Neural crest cell (in vitro differentiated cells): ENCODE measurements around the gene TMEM72. TPM values are rescaled to one million over a fixed set of nuclear protein-coding genes. Genes with fewer than 3 reads are reported as not detected.

Experiments used
- DNase-seq: peaks from one replicate; pipeline ENCODE4 v3.0.0; 2021; ENCODE audit warnings: low read depth, mixed read lengths, low spot score
- H3K27ac Mint-ChIP-seq: one replicate; pipeline ENCODE4 v1.8.0; 2021; ENCODE audit warnings: mild to moderate bottlenecking, mixed read lengths; ENCODE audit not compliant: unreplicated experiment
- H3K27me3 Mint-ChIP-seq: 2 replicates; pipeline ENCODE4 v1.8.0; 2021; ENCODE audit warnings: low read depth, mild to moderate bottlenecking, mixed read lengths
- H3K36me3 Mint-ChIP-seq: 2 replicates; pipeline ENCODE4 v1.8.0; 2021; ENCODE audit warnings: low read depth, mild to moderate bottlenecking, mixed read lengths
- H3K4me1 Mint-ChIP-seq: 2 replicates; pipeline ENCODE4 v1.8.0; 2021; ENCODE audit warnings: mixed read lengths
- H3K4me3 Mint-ChIP-seq: one replicate; pipeline ENCODE4 v1.8.0; 2021; ENCODE audit warnings: mild to moderate bottlenecking, mixed read lengths
- H3K9me3 Mint-ChIP-seq: 2 replicates; pipeline ENCODE4 v1.8.0; 2021; ENCODE audit warnings: mixed read lengths
- CTCF ChIP-seq: fragments of 200-600 bp; sonication (generic); conservative IDR thresholded peaks from 2 replicates; pipeline ENCODE4 v1.5.0; 2021; ENCODE audit warnings: antibody characterized with exemption, mild to moderate bottlenecking
- total RNA-seq: library from RNA; stranded (reverse); gene quantifications from 2 replicates; pipeline ENCODE4 v1.2.1, GENCODE V29; 2021

Gene TMEM72
- total RNA-seq, 1 donor from 2014 or later = not detected

DNA sequence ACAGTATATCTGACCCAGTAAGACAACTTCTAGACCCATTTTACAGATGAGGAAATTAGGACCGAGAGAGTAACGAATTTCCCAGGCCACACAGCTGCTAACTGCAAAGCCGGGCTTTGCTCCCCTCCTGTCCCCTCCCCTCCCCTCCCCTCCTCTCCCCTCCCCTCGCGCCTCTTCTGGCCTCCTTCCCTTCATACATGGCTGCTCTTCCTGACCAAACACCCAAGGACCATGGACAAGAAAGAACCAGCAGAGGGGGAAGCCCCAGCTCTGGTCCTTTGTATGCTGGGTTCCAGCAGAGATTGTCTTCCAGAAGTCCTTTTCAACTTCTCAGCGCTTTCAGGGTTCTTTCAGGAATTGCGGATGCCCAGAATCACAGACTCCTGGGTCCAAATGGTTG lies 3.6 kb upstream of the TMEM72 start:
- H3K9me3 Mint-ChIP-seq = no peaks in the 10 kb centered on the region
- H3K4me1 Mint-ChIP-seq = peaks cover 39% of the 10 kb centered on the region
- no peak for DNase-seq
- no peak overlapping the region for H3K4me3 Mint-ChIP-seq
- no peak for TF ChIP-seq CTCF
- H3K27me3 Mint-ChIP-seq = no peaks in the 10 kb centered on the region
- no peak overlapping the region for H3K27ac Mint-ChIP-seq
- no peaks in the 10 kb centered on the region for H3K36me3 Mint-ChIP-seq

DNA sequence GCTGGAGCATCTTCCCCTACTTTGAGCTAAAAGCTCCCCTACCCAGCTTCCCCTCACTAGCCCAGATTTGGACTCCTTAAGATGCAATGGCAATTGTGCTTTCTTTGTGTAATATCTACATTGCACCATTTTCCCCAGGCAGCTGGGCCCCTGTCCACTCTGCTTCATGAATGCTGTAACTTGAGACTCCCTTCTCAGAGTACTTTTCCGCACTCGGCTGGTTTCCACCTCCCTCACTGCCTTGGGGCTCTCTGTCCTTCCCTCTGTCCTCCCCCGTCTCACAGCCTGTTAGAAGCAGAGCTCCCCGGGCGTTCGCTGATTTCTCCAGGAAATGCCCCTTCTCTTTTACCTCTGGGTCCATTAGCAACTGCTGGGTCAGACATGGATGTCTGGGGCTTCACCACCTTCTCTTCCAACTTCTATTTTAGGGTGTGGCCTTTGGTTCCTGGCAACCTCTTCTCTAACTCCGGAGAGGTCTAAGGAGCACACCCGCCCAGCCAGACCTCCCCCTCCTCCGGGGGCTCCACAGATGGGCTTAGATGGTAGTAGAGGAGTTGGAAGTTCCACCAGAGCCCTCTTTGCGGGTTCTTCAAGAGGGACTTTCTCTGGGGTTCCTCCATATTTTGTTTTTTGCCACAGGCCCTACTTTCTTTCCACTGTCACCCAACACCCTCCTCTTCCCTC lies 2.9 kb upstream of the TMEM72 start:
- H3K9me3 Mint-ChIP-seq = no peaks in the 10 kb centered on the region
- H3K36me3 Mint-ChIP-seq = no peaks in the 10 kb centered on the region
- TF ChIP-seq CTCF = no peak
- no peaks in the 10 kb centered on the region for H3K27me3 Mint-ChIP-seq
- peak overlapping the region; percentile 86 for H3K27ac Mint-ChIP-seq
- H3K4me1 Mint-ChIP-seq = peaks cover 35% of the 10 kb centered on the region
- peak overlapping the region; percentile 31 for H3K4me3 Mint-ChIP-seq
- DNase-seq = no peak

DNA sequence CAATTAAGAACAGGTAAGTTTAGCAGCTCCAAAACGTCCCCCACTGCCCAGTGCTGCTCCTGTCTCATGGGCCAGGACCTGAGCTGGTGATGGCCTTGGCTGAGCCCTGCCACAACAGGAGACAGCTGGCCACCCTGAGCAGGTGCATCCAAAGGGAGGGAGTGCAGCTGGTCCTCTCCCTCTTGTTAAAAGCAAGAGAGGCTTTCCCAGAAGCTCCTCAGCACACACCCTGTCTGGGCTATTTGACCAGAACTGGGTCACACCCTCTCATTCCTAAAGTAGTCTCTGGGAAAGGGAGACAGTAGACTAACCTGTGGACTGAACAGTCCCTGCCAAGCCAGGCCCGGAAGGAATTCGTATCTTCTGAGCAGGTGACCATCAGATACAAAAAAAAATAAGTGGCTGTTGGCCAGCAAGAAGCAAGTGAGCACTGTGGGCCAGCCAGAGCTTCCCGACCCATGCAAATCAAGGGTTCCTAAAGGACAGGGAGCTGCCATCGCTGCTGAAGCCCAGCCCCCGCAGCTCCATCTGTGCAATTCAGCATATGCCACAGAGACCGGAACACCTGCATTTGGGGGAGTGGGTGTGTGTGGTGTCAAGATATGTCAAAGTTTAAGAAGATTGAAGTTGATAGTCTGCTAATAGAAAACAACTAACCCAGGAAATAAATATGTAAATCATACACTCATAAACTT lies 2.1 kb upstream of the TMEM72 start:
- DNase-seq = no peak
- no peaks in the 10 kb centered on the region for H3K27me3 Mint-ChIP-seq
- H3K4me3 Mint-ChIP-seq = no peak overlapping the region
- H3K9me3 Mint-ChIP-seq = no peaks in the 10 kb centered on the region
- no peak overlapping the region for H3K27ac Mint-ChIP-seq
- H3K4me1 Mint-ChIP-seq = peaks cover 35% of the 10 kb centered on the region
- no peak for TF ChIP-seq CTCF
- no peaks in the 10 kb centered on the region for H3K36me3 Mint-ChIP-seq

GRCh38 chr10:44909910-44910309 lies 1.2 kb upstream of the TMEM72 start:
- peaks cover 35% of the 10 kb centered on the region for H3K4me1 Mint-ChIP-seq
- TF ChIP-seq CTCF = no peak
- no peak overlapping the region for H3K4me3 Mint-ChIP-seq
- no peak overlapping the region for H3K27ac Mint-ChIP-seq
- H3K36me3 Mint-ChIP-seq = no peaks in the 10 kb centered on the region
- H3K9me3 Mint-ChIP-seq = no peaks in the 10 kb centered on the region
- H3K27me3 Mint-ChIP-seq = no peaks in the 10 kb centered on the region
- DNase-seq = no peak

DNA sequence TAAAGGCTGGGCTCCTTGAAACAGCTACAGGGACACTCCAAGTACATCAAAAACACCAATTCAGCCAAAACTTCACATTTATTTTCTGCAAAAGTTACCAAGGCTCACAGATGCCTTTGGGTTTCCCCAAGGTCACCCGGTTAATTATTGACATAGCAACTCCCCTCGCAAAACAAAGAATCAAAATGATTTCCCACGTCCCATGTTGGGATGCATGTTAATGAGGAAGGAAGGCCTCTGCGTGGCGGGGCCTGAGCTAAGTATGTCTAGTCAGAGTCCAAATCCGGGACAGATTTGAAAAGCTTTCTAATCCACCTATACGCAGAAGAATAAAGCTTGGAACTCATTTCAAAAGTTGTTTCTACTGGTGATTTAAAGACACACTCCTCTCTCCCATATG lies 535 bp upstream of the TMEM72 start:
- no peak overlapping the region for H3K27ac Mint-ChIP-seq
- H3K9me3 Mint-ChIP-seq = no peaks in the 10 kb centered on the region
- H3K27me3 Mint-ChIP-seq = no peaks in the 10 kb centered on the region
- DNase-seq = no peak
- no peak for TF ChIP-seq CTCF
- H3K4me1 Mint-ChIP-seq = peaks cover 35% of the 10 kb centered on the region
- H3K36me3 Mint-ChIP-seq = no peaks in the 10 kb centered on the region
- H3K4me3 Mint-ChIP-seq = no peak overlapping the region
